ENCODE results near the gene DCC. TPM values are rescaled to one million over a fixed set of nuclear protein-coding genes. Genes with fewer than 3 reads are reported as not detected.
"Not testable (repeated sequence)": the region's sequence is repeated elsewhere in the genome, so short reads cannot be mapped to it uniquely, and the experiment has no call there.

DCC gene
- total RNA-seq, 2 experiments from 2014 or later = not detected

DNA sequence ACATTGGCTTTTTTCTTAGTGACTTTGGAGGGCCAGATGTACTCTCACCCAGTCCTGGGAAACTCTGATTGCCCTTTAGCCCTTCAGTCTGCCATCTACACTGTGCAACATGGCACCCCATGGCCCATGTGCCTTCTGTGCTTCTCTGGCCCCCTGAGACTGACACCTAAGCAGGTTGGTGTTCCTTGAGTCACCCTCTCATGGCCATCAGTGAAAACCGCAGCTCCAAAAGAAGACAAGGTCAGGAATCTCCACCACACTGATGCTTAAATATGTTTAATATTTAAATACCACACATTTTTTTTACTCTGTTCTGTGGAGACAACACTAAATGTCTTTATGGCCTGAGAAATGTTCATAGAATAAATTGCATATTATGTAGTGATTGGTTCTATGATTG lies 23.9 kb downstream of the DCC start:
- Mint-ChIP-seq H3K27ac (no peak overlapping the region), H3K4me1 (ENCODE audit: low read depth) (no peaks in the 10 kb centered on the region), H3K36me3 (ENCODE audit: low read depth) (no peaks in the 10 kb centered on the region), H3K4me3 (no peak overlapping the region), H3K27me3 (ENCODE audit: low read depth) (no peaks in the 10 kb centered on the region), H3K9me3 (ENCODE audit: insufficient read depth) (no peaks in the 10 kb centered on the region)
- DNase-seq = no peak
- POLR2A ChIA-PET = no interaction called here
- CTCF ChIA-PET = no interaction called here
- ATAC-seq = no peak

DNA sequence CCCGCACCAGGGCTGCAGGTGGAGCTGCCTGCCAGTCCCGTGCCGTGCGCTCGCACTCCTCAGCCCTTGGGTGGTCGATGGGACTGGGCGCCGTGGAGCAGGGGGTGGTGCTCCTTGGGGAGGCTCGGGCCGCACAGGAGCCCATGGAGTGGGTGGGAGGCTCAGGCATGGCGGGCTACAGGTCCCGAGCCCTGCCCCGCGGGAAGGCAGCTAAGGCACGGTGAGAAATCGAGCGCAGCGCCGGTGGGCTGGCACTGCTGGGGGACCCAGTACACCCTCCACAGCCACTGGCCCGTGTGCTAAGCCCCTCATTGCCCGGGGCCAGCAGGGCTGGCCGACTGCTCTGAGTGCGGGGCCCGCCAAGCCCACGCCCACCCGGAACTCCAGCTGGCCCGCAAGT lies 26.9 kb downstream of the DCC start:
- ATAC-seq; H3K9me3 Mint-ChIP-seq (ENCODE audit: insufficient read depth); H3K36me3 Mint-ChIP-seq (ENCODE audit: low read depth); DNase-seq; H3K27me3 Mint-ChIP-seq (ENCODE audit: low read depth); H3K4me1 Mint-ChIP-seq (ENCODE audit: low read depth); H3K27ac Mint-ChIP-seq; H3K4me3 Mint-ChIP-seq; POLR2A ChIA-PET; CTCF ChIA-PET: not testable (repeated sequence)

DNA sequence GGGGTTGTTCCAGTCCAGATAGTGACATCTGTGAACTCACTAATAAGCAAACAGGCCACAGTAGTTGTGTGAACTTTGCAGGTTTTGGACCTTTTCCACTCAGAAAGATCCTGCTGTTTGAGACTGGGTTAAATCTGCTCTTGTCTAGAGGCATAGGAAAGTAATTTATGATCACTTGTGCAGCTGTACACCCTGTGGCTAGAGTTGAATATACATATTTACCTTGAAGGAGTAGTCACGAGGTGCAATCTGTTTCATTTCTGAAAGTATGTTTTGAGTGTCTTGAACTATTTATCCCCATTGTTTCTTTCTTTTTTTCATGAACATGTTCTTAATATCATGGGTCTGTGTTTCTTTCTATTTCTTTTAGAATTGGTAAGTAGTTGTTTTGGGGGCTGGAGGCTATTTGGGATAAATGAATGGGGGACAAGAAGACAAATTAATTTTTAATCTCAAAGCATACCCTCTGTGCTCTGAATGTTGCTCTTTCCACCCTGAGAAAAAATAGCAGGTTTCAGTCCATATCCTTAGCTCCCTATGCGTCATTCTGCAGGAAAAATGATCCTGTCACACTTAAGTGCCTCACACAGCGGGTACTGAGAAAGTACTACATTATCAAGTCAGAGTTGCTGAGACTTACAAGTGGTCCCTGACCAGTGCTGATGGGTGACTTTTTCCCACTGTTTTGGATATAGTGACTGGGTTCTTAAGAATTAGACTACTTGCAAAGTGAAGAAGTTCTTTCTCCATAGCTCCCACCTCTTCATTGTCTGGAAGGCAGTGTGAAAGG lies 28.2 kb downstream of the DCC start:
- DNase-seq (no peak), ATAC-seq (no peak)
- Mint-ChIP-seq H3K9me3 (ENCODE audit: insufficient read depth) (no peaks in the 10 kb centered on the region), H3K4me3 (no peak overlapping the region), H3K27ac (no peak overlapping the region), H3K36me3 (ENCODE audit: low read depth) (no peaks in the 10 kb centered on the region), H3K27me3 (ENCODE audit: low read depth) (no peaks in the 10 kb centered on the region), H3K4me1 (ENCODE audit: low read depth) (no peaks in the 10 kb centered on the region)
- CTCF ChIA-PET = no interaction called here
- POLR2A ChIA-PET = no interaction called here

DNA sequence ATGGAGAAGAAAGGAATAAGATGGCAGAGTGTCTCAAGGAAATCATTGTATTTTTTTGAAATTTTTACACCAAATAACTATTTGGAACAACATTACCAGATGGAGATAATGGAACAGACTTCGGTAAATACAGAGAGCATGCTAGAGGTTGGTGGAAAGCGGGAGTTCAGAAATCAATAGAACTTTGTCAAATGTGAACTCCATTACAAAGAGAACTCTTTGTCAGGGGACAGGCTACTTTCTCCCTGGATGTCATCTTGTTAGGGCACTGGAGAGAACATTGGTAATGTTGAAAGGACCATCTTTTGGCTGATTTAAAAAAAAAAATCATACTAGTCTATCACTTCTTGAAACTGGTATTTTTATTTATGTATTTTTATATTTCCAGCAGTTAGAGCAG lies 30.8 kb downstream of the DCC start:
- no peaks in the 10 kb centered on the region for H3K27me3 Mint-ChIP-seq (ENCODE audit: low read depth)
- POLR2A ChIA-PET = no interaction called here
- no peak overlapping the region for H3K4me3 Mint-ChIP-seq
- ATAC-seq (no peak), DNase-seq (no peak)
- no peaks in the 10 kb centered on the region for H3K4me1 Mint-ChIP-seq (ENCODE audit: low read depth)
- no peak overlapping the region for H3K27ac Mint-ChIP-seq
- H3K36me3 Mint-ChIP-seq (ENCODE audit: low read depth) = no peaks in the 10 kb centered on the region
- H3K9me3 Mint-ChIP-seq (ENCODE audit: insufficient read depth) = no peaks in the 10 kb centered on the region
- CTCF ChIA-PET = no interaction called here

DNA sequence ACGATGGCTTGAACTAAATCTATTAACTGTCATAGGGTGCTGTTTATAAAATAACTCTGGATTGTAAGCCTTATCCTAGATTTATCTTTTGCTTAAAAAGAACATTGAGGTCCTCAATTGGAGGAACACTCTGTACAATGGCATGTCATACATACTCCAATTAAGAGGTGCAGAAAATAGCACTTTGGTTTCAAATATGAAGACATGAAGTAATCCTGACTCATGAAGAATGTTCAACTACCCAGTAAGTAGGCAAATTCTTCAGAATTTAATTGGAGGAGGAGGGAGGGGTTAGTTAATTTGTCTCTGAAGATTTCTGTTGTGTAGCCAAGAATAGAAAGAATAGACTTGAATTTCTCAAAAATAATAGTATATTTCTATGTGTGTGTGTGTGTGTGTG lies 36.1 kb downstream of the DCC start:
- no peaks in the 10 kb centered on the region for H3K9me3 Mint-ChIP-seq (ENCODE audit: insufficient read depth)
- H3K4me1 Mint-ChIP-seq (ENCODE audit: low read depth) = no peaks in the 10 kb centered on the region
- ATAC-seq (no peak), DNase-seq (no peak)
- ChIA-PET CTCF (no interaction called here), POLR2A (no interaction called here)
- H3K27me3 Mint-ChIP-seq (ENCODE audit: low read depth) = no peaks in the 10 kb centered on the region
- no peak overlapping the region for H3K27ac Mint-ChIP-seq
- no peaks in the 10 kb centered on the region for H3K36me3 Mint-ChIP-seq (ENCODE audit: low read depth)
- no peak overlapping the region for H3K4me3 Mint-ChIP-seq

DNA sequence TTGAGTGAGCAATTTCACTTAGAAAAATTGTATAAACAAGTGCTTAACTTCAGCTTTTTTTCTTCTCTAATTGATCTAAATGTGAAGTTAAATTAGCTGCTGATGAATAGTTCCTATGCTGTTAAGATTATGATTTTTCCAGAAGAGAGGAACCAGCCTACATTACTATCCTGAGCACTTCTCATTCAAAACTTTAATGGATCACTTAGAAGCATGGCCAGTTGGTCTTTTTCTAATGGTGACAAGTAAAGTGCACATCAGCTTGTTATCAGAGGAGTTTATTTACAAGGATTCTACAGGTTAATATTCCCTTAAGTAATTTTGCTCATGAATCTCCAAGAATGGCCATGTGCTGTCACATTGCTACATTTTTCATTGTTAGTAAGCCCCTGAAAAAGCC lies 37.1 kb downstream of the DCC start:
- Mint-ChIP-seq H3K4me1 (ENCODE audit: low read depth) (no peaks in the 10 kb centered on the region), H3K27me3 (ENCODE audit: low read depth) (no peaks in the 10 kb centered on the region), H3K27ac (no peak overlapping the region), H3K9me3 (ENCODE audit: insufficient read depth) (no peaks in the 10 kb centered on the region), H3K36me3 (ENCODE audit: low read depth) (no peaks in the 10 kb centered on the region), H3K4me3 (no peak overlapping the region)
- POLR2A ChIA-PET = no interaction called here
- CTCF ChIA-PET = no interaction called here
- DNase-seq (no peak), ATAC-seq (no peak)

DNA sequence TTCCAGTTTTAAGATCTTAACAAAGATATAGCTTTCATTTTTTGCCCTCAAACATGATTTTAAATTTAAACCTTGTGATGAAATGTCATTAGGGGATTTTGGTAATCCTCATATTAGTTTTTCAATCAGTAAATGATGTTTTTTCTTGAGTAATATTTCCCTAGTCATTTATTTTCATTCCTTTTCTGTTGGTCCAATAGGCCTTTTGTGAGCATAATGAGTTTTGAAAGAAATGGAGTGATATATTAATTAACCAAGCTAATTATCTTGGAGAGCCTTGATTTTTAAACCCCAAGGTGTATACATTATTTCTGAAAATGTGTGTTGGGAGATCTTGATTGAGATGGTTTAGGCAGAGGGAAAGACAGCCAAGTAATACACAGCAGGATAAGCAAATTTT lies 46.3 kb downstream of the DCC start:
- no peaks in the 10 kb centered on the region for H3K9me3 Mint-ChIP-seq (ENCODE audit: insufficient read depth)
- ChIA-PET POLR2A (no interaction called here), CTCF (interaction anchor here (0.7 kb wide), 1 partner anchor 480 kb away, joined by 3 read pairs; no protein-coding TSS in a partner anchor)
- H3K36me3 Mint-ChIP-seq (ENCODE audit: low read depth) = no peaks in the 10 kb centered on the region
- ATAC-seq (no peak), DNase-seq (no peak)
- no peaks in the 10 kb centered on the region for H3K27me3 Mint-ChIP-seq (ENCODE audit: low read depth)
- no peak overlapping the region for H3K27ac Mint-ChIP-seq
- no peak overlapping the region for H3K4me3 Mint-ChIP-seq
- no peaks in the 10 kb centered on the region for H3K4me1 Mint-ChIP-seq (ENCODE audit: low read depth)

DNA sequence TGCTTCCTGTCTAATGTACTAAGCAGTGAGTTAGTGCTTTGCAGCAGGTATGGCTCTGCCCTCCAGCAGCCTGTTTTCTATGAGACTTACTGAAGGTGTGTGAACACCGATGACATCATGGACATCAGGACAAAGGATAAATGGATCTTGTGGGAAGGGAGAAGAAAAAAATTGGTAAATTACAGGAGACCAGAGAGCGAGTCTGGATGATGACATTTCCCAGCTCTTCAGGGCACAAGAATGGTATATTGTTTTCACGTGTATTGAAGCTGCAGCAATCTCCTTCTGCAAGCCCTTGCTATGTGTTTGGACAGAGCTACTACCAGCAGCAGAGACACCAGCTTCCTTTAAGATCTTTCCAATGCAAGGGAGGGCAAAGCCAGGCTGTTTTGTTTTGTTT lies 47.2 kb downstream of the DCC start:
- POLR2A ChIA-PET = no interaction called here
- ATAC-seq (no peak), DNase-seq (no peak)
- Mint-ChIP-seq H3K27ac (no peak overlapping the region), H3K4me3 (no peak overlapping the region), H3K36me3 (ENCODE audit: low read depth) (no peaks in the 10 kb centered on the region), H3K4me1 (ENCODE audit: low read depth) (no peaks in the 10 kb centered on the region), H3K9me3 (ENCODE audit: insufficient read depth) (no peaks in the 10 kb centered on the region), H3K27me3 (ENCODE audit: low read depth) (no peaks in the 10 kb centered on the region)
- CTCF ChIA-PET = no interaction called here

DNA sequence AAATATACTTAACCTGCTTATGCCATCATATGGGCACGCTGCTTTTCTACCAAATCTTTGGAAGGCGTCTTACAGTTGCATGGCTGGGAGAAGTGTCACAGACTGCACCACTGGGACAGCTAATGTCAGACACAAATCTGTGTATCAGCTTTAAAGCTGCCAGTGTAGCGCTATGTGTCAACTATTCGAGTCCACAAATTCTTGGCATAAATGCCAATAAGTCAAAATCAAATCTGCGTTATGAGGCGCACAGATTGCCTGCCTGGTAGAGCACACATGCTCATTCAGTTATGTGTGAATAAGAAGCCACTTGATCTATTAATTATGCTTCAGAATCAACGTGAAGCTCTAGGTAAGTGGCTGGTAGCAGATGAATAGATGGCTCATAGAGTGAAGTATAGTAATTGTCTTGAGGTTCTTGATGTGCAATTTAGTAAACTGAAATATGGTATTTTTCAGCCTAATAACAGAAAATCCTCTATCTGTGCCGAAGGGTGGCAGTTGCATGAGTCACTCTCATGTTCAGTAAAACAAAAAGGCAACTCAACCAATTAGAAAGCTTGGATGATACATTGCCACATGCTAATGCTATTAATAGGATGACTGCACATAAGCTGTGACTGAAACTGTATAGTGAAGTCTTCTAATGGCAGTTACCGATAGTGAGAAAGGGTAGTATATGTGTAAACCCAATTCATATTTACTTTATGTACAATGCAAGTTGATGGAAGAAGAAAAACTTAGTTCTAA lies 52.0 kb downstream of the DCC start:
- H3K4me1 Mint-ChIP-seq (ENCODE audit: low read depth) = no peaks in the 10 kb centered on the region
- no peaks in the 10 kb centered on the region for H3K9me3 Mint-ChIP-seq (ENCODE audit: insufficient read depth)
- H3K4me3 Mint-ChIP-seq = no peak overlapping the region
- no peak overlapping the region for H3K27ac Mint-ChIP-seq
- POLR2A ChIA-PET = interaction anchor here (0.7 kb wide), 1 partner anchor 1011 kb away, joined by 3 read pairs; no protein-coding TSS in a partner anchor
- no peaks in the 10 kb centered on the region for H3K36me3 Mint-ChIP-seq (ENCODE audit: low read depth)
- DNase-seq (no peak), ATAC-seq (no peak)
- CTCF ChIA-PET = no interaction called here
- no peaks in the 10 kb centered on the region for H3K27me3 Mint-ChIP-seq (ENCODE audit: low read depth)

DNA sequence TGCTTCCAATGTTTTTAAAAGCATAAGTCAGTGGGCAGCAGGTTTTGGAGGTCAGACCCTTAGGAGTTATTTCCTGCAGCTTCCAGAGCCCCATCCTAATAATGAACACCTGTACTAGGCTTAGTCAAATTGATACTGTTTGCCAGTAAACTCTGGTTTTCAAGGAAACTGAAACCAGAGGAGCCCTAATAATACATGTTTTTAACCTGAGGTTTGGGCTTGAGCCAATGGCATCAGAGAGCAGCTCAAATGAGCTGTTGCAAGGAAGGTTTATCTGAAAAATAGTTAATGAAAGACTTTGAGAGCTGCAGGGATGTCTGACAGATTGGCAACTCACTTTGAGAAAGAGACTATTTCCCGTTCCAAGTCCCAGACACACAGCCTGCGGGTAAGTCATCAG lies 54.6 kb downstream of the DCC start:
- no peak overlapping the region for H3K4me3 Mint-ChIP-seq
- H3K27me3 Mint-ChIP-seq (ENCODE audit: low read depth) = no peaks in the 10 kb centered on the region
- DNase-seq (no peak), ATAC-seq (no peak)
- no peak overlapping the region for H3K27ac Mint-ChIP-seq
- H3K36me3 Mint-ChIP-seq (ENCODE audit: low read depth) = no peaks in the 10 kb centered on the region
- ChIA-PET CTCF (no interaction called here), POLR2A (no interaction called here)
- H3K9me3 Mint-ChIP-seq (ENCODE audit: insufficient read depth) = no peaks in the 10 kb centered on the region
- H3K4me1 Mint-ChIP-seq (ENCODE audit: low read depth) = no peaks in the 10 kb centered on the region

DNA sequence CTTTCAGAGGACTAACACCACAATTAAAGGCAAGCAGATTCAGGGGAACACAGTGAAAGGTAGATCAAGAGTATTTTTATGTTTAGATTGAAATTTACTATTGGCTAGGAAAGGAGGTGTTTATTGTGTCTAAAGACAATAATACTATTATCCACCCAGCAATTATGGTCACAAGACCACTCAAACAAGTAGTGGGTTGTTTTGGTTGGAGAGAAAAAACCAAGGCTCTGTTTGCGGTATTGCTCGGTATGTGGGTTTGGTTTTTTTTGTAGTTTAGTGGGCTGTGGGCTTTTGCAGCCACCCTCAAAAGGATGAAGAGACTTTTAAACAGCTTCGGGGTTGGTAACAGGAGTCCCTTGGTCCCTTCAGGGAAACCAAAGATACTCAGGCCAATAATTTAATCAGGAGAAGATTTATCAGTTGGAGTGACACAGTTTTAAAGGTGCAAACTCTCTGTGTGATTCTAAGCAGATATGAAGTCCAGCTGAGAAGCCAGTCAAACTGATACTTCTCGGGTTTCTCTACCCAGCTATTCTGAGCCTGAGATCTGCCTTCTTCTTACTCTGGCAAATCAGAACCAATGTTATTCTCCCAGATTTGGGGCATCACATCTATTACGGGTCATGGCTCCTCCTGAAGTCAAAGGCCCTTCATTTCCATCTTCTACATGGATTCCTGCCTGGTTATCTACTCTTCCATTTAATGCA lies 55.3 kb downstream of the DCC start:
- CTCF ChIA-PET = no interaction called here
- Mint-ChIP-seq H3K4me1 (ENCODE audit: low read depth) (no peaks in the 10 kb centered on the region), H3K4me3 (no peak overlapping the region), H3K36me3 (ENCODE audit: low read depth) (no peaks in the 10 kb centered on the region), H3K9me3 (ENCODE audit: insufficient read depth) (no peaks in the 10 kb centered on the region), H3K27me3 (ENCODE audit: low read depth) (no peaks in the 10 kb centered on the region), H3K27ac (no peak overlapping the region)
- POLR2A ChIA-PET = no interaction called here
- no peak for DNase-seq
- ATAC-seq = no peak

DNA sequence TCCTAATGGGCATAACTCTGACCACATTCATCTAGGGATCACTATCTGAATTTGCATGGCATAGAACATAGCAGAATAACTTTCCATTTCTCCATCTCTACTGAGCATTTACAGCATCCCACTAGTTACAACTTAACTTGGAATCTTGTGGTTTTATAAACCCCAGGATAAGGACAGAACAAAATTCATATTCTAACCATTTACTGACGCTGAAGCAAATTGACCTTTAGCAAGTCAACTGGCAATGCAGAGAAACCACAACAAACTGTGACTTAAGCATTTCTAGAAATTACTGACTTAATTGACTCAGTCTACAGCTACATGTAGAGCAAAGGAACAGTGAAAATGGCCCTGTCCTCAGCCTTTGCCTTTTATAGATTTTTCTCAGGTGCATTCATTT lies 61.2 kb downstream of the DCC start:
- no peak for ATAC-seq
- H3K36me3 Mint-ChIP-seq (ENCODE audit: low read depth) = no peaks in the 10 kb centered on the region
- no peaks in the 10 kb centered on the region for H3K9me3 Mint-ChIP-seq (ENCODE audit: insufficient read depth)
- H3K27me3 Mint-ChIP-seq (ENCODE audit: low read depth) = no peaks in the 10 kb centered on the region
- no peaks in the 10 kb centered on the region for H3K4me1 Mint-ChIP-seq (ENCODE audit: low read depth)
- H3K4me3 Mint-ChIP-seq = no peak overlapping the region
- DNase-seq = no peak
- no peak overlapping the region for H3K27ac Mint-ChIP-seq
- ChIA-PET POLR2A (no interaction called here), CTCF (no interaction called here)

Measured in activated CD8-positive, alpha-beta T cell treated with anti-CD3 and anti-CD28 coated beads, Interleukin-2, amount 10 ng/mL, durations not matched to agents 7 days and 5 days (primary cell).